NB4 (cell line): ENCODE data around the gene ARHGAP33.
"Not testable (repeated sequence)": the region's sequence is repeated elsewhere in the genome, so short reads cannot be mapped to it uniquely, and the experiment has no call there.

Experiments used
- DNase-seq: peaks from one replicate; pipeline ENCODE4 v3.0.0; 2010; ENCODE audit warnings: low read depth
- H3K4me3 ChIP-seq: one replicate; pipeline ENCODE4 v1.5.1; 2011; ENCODE audit warnings: mild to moderate bottlenecking, low read depth, low read length, moderate library complexity
- MYC ChIP-seq: IDR thresholded peaks from 2 replicates; pipeline ENCODE4 v1.6.1; 2011; ENCODE audit warnings: low read depth, low read length
- POLR2A ChIP-seq: IDR thresholded peaks from 2 replicates; pipeline ENCODE4 v1.6.1; 2011; ENCODE audit warnings: mild to moderate bottlenecking; ENCODE audit not compliant: insufficient read length; ENCODE audit errors: extremely low read depth
- TF ChIP-seq, protein P1 (sequence below): IDR thresholded peaks from 2 replicates; pipeline ENCODE4 v1.6.1; 2011; ENCODE audit warnings: low read depth, low read length
- TF ChIP-seq, protein P2 (sequence below): IDR thresholded peaks from one replicate; pipeline ENCODE4 v1.5.1; 2012; ENCODE audit warnings: low read depth, low read length

The ARHGAP33 gene

DNA sequence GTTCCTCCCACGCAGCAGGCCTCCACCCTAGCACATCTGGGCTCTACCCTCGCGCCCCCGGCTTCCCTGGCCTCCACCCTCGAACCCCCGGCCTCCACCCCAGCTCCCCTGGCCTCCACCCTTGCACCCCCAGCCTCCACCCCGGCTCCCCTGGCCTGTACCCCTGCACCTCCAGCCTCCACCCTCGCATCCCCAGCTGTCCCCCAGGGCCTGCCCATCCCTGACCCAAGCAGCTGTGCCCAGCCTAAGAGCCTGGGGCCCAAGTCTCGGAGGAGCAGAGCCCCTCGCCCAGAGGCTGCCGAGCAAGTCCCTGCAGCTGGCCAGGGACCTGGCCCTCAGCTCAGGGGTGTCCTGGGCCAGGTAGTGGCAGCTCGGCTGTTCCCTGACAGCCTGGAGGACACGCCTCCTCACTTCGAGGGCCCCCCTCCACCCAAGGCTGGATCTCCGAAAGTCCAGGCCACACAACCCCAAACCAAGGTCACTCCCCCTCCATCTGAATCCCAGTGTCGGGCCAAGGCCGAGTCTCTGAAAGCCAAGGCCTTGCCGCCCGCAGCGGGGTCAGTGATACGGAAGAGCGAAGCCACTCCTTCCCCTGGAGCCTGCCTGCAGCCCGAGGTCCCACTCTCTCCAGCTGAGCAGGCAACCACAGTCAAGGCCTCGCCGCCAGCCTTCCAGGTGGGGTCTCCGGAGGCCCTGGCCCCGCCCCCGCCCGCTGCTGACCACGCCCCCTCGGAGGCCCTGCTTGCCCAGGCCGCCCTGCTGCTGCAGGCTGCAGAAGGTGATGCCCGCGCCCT lies 7.9 kb upstream of the ARHGAP33 start:
- no peak overlapping the region for H3K4me3 ChIP-seq
- TF ChIP-seq POLR2A, result no peak
- TF ChIP-seq MYC, result no peak
- TF ChIP-seq, protein P1, sequence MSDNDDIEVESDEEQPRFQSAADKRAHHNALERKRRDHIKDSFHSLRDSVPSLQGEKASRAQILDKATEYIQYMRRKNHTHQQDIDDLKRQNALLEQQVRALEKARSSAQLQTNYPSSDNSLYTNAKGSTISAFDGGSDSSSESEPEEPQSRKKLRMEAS, result no peak
- TF ChIP-seq, protein P2, sequence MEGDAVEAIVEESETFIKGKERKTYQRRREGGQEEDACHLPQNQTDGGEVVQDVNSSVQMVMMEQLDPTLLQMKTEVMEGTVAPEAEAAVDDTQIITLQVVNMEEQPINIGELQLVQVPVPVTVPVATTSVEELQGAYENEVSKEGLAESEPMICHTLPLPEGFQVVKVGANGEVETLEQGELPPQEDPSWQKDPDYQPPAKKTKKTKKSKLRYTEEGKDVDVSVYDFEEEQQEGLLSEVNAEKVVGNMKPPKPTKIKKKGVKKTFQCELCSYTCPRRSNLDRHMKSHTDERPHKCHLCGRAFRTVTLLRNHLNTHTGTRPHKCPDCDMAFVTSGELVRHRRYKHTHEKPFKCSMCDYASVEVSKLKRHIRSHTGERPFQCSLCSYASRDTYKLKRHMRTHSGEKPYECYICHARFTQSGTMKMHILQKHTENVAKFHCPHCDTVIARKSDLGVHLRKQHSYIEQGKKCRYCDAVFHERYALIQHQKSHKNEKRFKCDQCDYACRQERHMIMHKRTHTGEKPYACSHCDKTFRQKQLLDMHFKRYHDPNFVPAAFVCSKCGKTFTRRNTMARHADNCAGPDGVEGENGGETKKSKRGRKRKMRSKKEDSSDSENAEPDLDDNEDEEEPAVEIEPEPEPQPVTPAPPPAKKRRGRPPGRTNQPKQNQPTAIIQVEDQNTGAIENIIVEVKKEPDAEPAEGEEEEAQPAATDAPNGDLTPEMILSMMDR, result no peak
- no peak for DNase-seq

DNA sequence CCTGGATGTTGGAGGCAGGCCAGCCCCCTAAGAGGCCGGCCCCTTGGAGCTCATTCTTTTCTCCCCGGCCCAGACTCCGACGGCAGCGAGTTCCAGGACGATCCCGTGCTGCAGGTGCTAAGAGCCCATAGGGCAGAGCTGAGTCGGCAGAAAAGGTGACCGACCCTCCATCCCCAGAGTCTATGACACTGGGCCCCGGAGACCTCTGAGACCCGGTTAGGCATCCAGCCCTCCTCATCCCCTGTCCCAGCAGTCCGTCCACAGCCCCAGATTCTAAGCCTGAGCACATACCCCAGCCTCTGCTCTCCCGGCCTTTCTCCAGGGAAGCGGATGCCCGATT lies 7.3 kb upstream of the ARHGAP33 start:
- no peak for DNase-seq
- no peak for TF ChIP-seq MYC
- TF ChIP-seq, protein P2, result no peak
- TF ChIP-seq, protein P1, result no peak
- TF ChIP-seq POLR2A, result no peak
- H3K4me3 ChIP-seq, result no peak overlapping the region

DNA sequence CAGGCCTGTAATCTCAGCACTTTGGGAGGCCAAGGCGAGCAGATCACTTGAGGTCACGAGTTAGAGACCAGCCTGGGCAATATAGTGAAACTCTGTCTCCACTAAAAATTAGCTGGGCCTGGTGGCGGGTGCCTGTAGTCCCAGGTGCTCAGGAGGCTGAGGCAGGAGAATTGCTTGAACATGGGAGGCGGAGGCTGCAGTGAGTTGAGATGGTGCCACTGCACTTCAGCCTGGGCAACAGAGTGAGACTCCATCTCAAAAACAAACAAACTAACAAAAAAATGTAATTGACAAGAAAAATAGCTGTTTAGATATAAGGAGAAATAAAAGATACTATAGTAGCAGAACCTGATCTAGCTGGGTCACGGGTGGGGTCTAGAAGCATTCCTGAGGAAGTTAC lies 3.0 kb upstream of the ARHGAP33 start:
- H3K4me3 ChIP-seq, DNase-seq: not testable (repeated sequence)

DNA sequence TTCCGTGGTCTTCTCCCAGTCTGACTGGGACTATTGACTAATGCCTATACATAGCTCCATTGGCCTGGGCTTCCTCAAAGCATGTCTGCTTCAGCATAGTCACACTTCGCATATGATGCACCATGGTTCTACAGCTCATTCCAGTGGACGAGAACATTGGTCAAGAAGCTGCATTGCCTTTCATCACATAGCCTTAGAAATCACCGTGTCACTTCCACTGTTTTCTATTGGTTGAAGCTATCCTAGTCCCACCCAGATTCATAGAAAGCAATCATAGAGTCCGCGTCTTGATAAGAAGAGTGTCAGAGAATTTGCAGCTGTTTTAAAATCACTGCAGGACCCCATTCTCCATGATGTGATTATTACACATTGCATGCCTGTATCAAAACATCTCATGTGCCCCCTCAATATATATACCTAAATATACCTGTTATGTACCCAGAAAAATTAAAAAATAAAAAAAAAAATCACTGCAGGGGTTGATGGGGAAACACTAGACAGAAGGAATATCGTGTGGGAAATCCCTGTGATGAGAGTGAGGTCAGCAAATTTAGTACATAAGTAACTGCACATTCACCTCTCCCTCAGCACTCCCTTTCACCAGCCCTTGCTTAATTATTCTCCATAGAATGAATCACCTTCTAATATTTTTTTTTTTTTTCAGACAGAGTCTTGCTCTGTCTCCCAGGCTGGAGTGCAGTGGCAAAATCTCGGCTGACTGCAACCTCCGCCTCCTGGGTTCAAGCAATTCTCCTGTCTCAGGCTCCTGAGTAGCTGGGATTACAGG lies 2.2 kb upstream of the ARHGAP33 start:
- no peak for DNase-seq
- no peak overlapping the region for H3K4me3 ChIP-seq
- no peak for TF ChIP-seq POLR2A
- TF ChIP-seq, protein P2, result no peak
- no peak for TF ChIP-seq MYC
- TF ChIP-seq, protein P1, result no peak

DNA sequence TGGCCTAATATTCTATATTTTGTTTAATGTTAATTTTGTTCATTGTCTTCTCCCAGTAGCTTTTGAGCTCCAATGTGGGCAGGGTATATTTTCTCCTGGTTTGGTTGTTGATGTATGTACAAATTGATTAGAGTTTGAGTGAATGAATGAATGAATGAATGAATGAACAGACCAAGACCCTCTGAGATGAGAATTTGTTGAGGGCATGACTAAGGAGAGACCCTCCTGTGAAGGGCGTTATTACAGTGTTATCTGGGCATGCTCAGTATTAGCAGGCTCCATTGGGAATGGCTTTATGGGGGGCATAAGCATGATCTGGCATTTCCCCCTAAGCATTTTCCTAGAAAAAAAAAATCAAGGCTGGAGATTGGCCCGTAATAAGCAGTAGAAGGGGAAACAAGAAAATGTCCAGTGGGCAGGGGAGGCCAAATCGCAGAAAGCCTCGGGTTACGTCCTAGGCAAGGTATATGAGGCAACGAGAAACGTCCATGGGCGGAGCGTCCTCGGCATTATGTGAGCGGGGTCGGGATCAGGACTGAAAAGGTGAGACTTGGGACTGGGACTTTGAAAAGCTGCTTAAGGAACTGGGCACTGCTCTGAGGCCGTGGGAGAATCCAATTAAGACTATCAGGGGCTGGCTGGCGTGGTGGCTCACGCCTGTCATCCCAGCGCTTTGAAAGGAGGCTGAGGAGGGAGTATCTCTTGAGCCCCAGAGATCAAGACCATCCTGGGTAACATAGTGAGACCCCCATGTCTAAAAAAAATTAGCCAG lies 904 bp upstream of the ARHGAP33 start:
- H3K4me3 ChIP-seq, result no peak overlapping the region
- TF ChIP-seq MYC (no peak), POLR2A (no peak)
- TF ChIP-seq, protein P1, result no peak
- TF ChIP-seq, protein P2, result no peak
- no peak for DNase-seq

DNA sequence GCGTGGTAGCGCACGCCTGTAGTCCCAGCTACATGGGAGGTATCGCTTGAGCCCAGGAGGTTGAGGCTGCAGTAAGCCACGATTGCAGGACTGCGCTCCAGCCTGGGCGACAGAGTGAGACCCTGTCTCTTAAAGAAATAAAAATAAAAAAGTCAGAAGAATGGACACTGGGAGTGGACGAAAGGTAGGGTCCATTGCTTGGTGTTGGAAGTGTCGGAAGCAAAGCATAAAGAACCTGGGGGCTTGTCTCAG lies 392 bp upstream of the ARHGAP33 start:
- peak overlapping the region; percentile 16 for H3K4me3 ChIP-seq
- no peak for DNase-seq
- no peak for TF ChIP-seq POLR2A
